Stimulated activated CD4-positive, alpha-beta T cell treated with anti-CD3 and anti-CD28 coated beads, Interleukin-4, amount 100 ng/mL, for 1 hour (primary cell): ENCODE data around the gene SPOCK2.
"Not testable (repeated sequence)": the region's sequence is repeated elsewhere in the genome, so short reads cannot be mapped to it uniquely, and the experiment has no call there.

ENCODE experiments used
- DNase-seq: peaks from one replicate; pipeline ENCODE4 v3.0.0-alpha.2; 2020

SPOCK2 gene

DNA sequence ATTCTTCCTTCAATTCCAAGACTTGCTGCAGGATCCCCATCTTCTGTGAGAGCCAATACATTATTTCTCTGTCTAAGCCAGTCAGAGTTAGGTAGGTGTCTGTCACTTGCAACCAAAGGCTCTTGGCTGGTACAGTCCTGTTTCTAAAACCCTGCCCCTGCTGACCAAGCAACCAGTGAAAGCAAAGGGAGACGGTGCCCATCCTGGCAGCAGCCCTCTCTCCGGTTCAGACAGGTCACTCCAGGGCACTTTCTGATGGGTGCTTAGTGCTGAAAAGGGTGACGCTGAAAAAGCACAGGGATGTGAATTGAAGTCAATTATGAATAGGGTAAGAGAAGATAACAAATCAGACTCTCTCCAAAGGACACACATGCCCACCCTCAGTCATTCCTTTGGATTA lies 37.5 kb downstream of the SPOCK2 start:
- no peak for DNase-seq

DNA sequence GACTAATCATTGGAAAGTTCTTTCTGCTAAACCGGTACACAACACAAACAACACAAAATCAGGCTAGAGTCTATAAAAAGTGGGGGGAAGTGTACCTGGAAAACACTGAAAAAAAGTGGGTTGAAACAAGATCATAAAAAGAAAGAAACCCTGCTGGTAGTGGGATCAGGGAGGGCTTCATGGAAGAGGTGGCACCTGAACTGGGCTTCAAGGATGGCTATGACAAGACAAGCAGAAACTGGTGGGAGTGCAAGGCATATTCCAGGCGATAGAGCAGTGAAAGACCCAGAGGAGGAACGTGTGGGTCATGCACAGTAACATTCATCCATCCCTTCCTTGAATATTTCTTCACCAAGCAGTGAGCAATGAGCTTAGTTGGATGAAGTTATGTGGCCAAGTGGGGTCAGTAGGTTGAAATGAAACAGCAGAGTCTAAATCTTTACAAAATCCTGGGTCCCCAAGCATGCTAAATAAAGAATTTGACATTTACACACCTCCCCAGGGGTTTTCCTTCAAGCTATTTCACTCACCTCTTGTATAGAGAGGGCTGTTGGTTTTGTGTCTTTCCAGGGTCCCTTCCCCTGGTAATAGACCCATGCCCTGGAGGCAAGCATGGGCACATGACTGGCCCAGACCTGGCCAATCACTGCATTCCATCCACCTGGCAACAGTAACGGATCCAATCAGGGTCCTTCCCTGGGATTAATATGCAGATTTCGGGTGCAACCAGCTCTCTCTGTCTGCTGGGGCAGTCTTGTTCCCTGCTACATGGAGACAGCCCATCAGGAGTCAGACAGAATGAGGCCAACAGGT lies 38.2 kb downstream of the SPOCK2 start:
- no peak for DNase-seq

DNA sequence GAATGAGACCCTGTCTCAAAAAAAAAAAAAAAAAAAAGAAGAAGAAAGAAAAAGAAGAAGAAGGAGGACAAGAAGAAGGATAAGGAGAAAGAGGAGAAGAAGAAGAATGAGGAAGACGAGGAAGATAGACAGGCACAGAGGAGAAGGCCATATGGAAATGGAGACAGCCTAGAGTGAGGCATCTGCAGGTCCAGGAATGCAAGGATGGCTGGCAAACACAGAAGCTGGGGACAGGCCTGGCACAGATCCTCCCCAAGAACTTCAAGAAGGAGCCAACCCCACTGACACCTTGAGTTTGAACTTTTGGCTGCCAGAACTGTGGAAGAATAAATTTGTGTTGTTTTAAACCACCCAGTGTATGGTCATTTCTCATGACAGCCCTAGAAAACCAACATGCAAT lies 38.9 kb downstream of the SPOCK2 start:
- no peak for DNase-seq

DNA sequence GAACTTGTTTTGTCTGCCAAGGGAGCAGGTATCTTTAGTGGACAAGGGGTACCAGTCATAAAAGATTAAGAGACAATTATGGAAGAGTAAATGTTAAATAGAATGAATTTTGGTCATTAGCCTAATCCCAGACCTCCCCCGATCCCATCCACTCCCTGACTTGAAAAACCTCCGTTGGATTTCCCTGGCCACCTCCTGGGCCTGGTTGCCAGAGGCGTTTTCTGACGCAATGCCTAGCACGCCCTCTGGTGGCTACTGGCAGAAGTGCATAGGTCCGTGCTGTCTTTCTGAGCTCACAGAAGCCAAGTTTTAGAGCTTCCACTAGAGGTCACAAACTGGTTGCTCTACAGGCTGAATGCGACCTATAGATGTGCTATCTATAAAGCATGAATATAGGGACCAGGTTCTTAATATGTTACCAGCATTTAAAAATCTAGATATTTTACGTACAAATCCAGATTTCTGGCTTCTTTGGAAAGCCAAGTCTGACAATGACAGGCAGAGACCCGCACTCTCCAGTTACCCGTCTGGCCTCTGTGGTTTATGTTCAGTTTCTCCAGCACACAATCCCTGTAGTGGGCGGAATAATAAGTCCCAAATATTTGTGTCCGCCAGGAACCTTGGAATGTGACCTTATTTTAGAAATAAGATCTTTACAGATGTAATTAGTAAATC lies 39.8 kb downstream of the SPOCK2 start:
- peak; percentile 89 for DNase-seq

DNA sequence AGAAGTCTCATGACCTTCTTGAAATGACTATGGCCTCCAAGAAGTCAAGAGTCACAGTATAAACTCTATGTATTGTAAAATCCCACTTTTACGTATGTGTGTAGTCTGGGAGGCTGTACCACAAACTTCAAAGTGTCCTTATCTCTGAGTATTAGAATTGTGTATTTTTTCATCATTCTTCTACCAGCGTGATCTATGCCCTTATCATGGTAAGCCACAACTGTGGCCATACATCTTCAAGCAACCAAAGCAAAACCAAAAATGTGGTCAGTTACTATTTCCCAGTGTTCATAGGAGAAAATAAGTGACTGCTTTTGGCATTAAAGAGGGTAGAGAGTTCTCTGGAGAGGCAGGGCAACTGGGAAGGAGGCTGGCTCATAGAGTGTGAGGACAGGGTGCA lies 42.8 kb downstream of the SPOCK2 start:
- DNase-seq, result no peak

DNA sequence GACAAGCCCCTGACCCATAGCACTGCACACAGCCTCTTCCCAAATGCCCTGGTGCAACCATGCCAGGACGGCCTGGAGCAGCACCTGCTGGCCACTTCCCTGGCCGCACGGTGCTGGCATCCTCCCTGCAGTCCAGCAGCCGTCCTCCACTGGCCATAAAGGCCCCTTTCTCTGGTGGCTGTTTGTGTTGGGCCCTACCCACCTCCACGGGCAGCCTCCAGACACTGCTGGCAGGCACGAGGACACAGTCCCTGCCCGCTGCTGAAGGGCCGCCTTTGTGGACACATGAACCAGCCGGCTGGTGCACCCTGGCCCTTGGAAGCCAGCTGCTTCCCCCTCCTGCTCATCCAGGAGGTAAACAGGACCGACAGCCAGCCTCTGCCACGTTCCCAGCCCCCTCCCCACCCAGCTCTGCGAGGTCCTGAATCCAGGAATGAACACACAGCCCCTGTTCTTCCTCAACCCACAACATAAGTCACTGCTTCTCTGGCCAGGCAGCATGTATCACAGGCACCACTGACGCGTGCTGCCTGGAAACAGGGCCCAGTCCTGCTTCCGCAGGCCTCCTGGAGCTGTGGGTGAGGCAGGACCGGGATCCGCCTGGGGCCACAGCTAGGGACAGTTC lies 43.8 kb downstream of the SPOCK2 start:
- no peak for DNase-seq

DNA sequence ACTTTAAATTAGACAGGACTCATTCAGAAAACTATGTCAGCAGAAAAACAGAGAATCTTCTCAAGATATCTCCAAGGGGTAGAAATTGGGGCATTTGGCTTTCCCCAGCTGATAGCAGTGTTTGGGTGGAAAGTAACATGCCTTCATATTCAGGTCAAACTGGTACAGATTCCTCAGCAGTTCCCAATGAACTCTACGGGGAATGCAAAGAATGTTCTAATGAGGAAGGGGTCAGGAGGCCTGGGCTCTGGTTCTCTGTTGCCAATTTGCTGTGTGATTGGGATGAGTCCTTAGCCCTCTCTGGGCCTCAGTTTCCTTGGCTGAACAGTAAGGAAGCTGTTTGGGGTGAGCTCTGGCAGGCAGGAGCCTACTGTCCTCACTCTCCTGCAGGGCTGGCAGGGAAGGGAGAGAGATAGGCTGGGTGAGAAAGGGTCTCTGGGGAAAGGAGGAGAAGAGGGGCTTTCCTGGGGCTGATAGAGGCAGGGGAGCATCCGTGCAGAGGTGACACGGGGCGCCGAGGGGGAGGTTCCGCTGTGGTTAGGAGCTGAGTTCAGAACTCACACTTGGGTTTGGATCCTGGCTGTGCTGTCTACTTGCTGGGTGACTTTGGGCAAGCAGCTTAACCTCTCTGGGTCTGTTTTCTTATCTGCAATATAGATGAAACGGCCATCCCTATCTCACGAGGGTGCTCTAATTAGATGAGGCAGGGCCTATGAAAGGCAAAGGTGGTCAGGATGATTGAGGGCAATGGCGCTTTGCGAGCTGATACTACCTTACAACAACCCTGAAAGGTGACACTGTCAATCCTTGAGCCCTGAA lies 45.1 kb downstream of the SPOCK2 start:
- DNase-seq, result no peak

DNA sequence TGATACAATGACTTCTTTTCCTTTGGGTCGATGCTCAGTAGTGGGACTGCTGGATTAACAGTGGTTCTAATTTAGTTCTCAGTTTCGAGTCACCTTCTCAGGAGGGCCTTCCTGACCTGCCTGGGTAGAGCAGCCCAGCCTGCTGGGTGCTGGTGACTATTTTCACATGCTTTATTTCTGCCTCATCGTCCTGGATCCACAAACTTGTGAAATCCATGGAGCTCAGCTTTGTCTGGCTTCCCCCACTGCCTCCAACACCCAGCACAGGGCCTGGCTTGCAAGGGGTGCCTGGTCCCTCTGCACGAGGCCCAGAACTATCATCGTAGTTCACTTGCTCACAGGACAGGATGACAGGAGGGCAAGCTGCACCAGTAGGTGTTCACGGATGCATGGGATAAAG lies 46.9 kb downstream of the SPOCK2 start:
- no peak for DNase-seq

DNA sequence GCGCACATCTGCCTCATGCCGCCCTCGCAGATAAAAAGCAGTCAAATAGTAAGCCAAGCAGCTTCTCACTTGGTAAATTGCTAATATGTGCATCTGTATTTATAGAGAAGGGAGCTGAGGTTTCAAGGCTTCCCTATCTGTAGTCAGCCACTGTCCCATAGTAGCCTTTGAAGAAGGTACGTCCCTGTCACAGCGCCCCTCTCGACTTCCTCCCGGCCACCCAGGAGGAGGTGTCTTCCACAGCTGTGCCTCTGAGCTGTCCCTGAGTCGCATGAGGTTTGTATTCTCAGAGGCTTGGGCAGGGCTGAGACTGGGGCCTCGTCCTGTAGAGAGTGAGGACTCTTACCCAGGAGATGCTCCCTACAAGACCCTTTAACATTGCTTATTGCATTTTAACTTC lies 49.0 kb downstream of the SPOCK2 start:
- DNase-seq, result no peak

DNA sequence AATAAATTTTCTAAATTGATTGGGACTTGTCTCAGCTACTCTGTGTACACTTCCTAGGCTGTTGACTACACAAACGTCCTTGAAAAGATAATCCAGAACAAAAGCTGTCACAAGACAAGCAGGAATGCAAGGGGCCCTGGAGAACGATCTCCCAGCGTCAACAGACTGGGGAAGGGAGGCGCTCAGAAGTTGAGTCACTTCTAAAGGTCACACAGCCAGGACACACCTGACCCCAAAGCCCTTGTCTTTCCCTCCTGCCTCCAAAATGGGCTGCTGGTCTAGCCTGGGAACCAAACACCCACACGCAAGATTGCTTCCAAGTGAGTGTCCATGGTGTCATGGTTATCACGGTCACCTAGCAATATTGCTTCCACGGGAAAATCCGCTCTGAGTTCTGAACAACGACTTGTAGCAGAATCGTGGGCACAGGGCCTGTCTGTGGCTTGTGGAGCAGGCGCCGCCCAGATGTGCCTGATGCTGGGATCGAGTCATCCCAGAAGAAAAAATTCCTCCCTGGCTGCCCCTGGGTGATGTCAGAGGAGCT lies 49.8 kb downstream of the SPOCK2 start:
- no peak for DNase-seq

DNA sequence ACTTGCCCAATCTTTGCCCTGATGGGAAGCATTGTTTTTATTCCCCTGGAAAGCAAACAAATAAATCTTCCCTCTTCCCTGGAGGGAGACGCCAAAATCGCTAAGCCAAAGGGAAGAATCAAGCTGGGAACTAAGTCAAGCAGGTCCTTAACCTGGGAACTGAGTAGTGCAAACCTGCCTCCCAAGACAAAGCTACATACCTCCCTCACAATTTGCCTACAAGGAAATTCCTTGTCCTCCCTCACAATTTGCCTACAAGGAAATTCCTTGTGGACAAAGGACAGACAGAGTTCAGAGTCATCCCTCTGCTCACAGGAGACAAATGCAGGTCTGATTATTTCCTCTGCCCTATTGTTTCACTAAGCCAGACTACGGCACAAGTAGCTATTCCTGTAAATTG lies 50.5 kb downstream of the SPOCK2 start:
- no peak for DNase-seq

DNA sequence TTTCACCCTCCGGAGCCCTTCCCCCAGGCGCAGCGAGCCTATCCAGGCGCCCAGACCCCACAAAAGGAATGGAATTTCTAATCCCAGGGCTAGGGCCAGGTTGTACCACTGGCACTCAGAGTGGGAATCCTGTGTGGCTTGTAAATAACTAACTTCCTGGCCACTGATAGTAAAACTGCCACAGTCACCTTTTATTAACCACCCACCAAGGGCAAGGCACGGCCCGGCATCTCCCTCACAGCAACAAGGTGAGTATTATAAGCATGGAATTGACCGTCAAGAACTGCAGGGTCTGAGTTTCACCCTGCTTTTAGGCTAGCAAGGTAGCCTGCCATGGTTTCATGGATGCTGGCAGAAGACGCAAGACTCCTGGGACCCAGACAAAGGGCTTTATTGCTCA lies 51.1 kb downstream of the SPOCK2 start:
- no peak for DNase-seq

DNA sequence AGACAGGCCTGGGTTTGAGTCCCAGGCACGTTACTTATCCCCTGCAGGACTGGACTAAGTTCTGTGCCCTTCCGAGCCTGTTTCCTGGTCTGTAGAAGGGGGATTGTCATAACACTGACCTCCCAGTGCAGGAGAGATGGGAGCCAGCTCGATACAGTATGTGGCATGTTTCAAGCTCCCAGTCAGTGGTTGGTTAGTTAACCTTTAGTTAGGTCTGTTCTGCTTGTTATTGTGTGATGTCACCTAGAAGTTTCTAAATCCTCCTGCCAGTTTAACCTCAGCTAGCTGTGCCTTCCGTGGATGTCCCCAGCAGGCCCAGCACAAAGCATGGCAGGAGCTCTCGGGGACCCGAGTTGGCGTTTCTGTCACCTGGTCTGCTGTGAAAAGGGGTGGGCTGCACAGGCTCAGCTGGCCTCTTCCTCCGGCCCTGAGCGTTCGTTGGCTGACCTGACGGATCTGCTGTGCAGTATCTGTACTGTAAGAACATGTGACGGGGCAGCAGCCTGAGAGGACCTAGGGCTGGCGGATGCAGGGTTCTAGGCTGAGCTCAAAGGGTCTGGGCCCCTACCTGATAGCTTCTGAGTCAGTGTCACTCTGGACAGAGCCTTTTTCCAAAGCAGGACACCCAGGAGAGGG lies 53.0 kb downstream of the SPOCK2 start:
- DNase-seq, result no peak

DNA sequence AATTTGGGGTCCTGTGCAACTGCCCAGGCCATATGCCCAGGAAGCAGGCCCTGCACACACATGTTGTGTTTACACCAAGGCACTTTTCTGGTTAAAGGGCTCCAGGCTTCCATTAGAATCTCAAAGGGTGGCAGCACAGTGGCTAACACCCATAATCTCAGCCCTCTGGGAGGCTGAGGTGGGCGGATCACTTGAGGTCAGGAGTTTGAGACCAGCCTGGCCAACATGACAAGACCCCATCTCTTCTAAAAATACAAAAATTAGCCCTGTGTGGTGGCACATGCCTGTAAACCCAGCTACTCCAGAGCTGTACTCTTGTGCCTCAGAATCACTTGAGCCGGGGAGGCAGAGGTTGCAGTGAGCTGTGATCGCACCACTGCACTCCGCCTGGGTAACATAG lies 53.6 kb downstream of the SPOCK2 start:
- no peak for DNase-seq

DNA sequence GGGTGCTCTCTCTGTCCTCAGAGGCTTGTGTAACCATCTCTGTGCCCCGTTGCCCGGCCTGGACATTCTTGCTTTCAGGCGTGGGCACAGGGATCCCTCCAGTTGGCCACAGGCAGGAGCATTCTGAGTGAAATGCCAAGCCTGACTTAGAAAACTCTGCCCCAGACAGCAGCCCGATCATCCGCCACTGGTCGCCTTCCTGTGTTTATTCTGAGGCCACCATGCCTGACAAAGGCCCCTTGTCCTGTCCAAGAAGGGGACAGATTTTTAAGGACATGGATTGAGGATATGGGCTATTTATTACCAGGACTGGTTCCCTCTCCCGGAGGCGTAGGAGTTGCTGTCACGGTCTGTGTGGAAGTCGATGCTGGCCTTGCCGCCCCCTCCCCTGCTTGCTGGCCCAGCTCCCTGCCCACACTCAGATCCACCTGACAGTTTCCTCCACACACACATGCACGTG lies 54.3 kb downstream of the SPOCK2 start:
- DNase-seq, result no peak

DNA sequence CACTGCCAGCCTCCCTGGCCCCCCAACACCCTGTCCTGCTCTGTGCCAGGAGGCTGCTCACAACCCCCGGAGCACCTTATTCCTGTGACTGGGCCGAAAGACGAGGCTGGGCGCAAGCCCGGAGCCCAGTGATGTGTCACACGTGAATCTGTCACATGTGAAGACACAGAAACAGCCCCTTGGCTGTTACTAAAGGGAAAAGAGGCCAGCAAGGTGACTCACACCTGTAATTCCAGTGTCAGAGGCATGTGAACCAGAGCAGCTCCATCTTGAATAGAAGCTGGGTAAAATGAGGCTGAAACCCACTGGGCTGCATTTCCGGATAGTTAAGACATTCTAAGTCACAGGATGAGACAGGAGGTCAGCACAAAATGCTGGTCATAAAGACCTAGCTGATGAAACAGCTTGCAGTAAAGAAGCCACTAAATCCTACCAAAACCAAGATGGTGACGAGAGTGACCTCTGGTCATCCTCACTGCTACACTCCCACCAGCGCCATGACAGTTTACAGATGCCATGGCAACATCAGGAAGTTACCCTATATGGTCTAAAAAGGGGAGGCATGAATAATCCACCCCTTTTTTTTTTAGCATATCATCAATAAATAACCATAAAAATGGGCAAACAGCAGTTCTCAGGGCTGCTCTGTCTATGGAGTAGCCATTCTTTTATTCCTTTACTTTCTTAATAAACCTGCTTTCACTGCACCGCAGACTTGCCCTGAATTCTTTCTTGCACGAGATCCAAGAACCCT lies 55.8 kb downstream of the SPOCK2 start:
- not testable (repeated sequence) for DNase-seq

DNA sequence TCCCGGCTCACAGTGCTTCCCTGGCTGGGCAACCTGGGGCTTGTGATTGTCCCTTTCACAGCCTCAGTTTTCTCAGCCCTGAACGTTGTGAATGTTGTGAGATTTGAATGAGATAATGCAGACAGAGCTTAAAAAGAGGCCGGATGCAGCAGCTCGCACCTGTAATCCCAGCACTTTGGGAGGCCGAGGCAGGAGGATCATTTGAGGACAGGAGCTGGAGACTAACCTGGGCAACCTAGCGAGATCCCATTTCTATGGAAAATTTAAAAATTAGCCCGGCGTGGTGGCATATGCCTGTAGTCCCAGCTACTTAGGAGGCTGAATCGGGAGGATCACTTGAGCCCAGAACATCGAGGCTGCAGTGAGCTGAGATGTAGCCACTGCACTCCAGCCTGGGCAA lies 56.6 kb downstream of the SPOCK2 start:
- DNase-seq, result no peak

DNA sequence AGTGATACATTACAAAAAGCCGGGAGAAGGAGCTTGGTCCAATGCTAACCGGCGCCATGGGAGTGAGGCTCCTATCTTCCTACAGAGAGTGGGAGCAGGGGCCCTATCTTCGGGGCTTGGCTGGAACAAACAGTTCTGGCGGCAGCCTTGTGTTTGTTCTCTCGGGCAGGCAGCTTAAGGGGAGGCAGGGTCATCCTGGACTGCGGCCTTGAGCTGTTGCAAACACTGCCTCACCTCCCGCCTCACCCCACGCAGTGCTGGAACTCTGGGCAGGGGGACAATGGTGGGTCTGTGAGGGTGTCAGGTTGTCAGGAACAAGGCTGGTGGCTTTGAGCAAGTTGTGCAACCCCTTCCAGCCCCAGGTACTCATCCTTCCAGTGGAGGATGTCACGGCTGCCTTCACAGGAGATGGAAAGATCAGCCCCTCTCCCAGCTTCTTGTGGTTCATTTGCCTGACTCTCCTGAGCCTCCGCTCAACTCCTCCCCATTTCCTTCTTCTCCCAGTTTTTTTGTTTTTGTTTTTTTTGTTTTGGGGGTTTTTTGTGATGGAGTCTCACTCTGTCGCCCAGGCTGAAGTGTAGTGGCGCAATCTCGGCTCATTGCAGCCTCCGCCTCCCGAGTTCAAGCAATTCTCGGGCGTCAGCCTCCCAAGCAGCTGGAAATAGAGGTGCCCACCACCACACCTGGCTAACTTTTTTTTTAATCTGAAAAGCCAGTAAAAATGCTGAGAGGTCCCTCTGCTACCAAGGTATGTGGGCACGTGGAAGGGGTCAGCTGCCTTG lies 57.4 kb downstream of the SPOCK2 start:
- DNase-seq, result no peak

DNA sequence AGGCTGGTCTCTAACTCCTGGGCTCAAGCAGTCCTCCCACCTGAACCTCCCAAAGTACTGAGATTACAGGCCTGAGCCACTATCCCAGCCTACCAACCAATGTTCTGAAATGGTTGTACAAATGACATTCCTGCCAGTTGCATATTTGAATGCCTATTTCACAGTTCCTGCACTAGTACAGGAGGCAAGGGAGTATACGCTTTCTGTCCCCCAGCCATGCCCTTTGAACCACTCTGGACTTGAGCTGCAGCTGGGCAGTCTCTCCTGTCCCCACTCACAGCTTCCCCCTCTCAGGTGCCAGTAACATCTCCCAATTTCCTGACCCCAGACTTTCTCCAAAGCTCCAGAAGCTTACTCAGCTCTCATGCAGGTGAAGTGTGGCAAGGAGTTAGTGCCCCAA lies 58.9 kb downstream of the SPOCK2 start:
- DNase-seq, result no peak

DNA sequence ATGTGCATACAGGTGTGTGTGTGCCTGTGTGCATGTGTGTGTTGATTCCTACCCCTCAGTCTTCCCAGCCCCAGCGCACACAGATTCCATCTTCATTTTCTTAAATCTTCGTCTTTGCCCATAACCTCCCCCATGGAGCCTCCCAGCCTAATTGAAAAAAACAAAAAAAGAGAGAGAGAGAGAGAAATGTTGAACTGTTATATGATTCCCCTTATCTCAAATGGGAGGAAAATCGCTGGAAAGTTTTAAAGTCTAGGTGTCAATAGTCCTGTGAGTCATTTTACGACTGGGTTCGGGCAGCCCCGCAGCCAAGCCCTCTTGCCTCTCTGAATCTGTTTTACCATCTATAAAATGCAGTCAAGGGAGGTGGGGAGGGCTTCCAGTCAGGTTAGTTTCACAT lies 60.9 kb downstream of the SPOCK2 start:
- DNase-seq, result no peak
